IPS-18c (cell line): ENCODE data around the gene SH3BP5L.

Source experiments
- H3K4me3 ChIP-seq: 2 replicates; pipeline ENCODE4 v1.7.0; 2013; ENCODE audit warnings: low read depth, mild to moderate bottlenecking, low read length, moderate library complexity; ENCODE audit not compliant: insufficient read depth
- H3K9me3 ChIP-seq: one replicate; pipeline ENCODE4 v1.6.1; 2013; ENCODE audit warnings: mild to moderate bottlenecking, low read length, moderate library complexity; ENCODE audit not compliant: control insufficient read depth, insufficient read depth

The SH3BP5L gene

DNA sequence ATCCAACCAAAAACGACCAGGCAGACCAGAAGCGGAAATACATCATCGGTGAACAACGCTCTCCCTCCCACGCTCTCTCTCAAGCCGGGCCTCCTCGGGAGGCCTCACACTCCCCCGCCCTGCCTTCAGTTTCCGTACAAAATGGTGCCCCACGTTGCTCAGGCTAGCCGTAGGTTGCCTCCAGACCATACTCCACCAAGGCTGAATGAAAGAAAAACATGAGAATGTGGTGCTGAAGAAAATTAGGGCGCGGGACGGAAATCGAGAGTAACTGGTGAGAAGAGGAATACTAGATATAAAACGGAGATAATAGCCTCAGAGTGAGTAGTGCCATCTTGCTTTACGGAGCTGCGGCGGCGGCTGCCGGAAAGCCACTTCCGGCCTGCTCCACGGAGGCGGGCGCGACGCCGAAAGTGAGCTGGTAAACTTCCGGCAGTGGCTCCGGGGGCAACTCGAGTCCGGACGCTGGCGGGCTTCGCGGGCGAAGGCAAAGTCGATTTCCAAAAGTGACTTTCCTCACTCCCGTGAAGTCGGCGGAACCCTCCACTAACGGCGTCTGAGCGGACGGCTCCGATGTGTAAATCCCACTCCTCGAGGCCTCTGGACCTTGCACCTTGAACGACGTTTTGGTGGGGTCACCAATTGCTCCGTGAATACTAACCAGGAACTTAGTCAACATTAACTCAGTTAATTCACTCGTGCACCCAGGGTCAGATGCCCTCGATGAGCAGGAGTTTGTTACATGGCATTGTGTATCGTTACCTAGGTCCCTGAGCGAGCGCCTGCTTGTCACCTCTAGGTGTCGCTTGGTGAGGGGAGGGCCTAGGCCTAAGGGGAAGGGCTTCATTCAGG, at the start of gene SH3BP5L:
Gene SH3BP5L (minus strand): TSS at position 7 of the 852 bp plus-strand sequence. CDS start 980 bp downstream, outside the sequence.
- H3K4me3 ChIP-seq = peak within 1 kb of the TSS; percentile 87
- no peaks in the 10 kb centered on the region for H3K9me3 ChIP-seq

DNA sequence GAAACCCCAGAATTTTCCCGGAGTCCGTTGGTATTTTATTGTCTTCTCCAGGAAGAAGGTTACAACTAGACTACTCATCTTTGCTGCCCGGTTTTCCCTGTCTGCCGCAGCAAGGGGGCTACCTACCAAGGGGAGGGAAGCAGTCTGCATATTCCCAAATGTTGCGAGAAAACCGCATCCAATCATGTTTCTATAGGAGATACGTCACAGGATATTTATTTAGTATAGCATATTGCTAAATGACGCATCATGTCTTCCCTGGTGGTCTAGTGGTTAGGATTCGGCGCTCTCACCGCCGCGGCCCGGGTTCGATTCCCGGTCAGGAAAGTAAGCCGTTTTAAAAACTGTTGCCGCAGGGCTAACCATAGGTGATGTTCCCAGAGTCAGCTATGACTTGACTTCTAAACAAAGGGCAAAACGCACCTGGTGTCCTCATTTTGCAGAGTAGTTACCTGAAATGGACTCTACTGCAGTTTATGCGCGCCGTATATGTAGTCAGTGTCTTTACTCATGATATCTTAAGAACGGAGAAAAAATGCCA, 48.3 kb upstream of the SH3BP5L start:
- H3K9me3 ChIP-seq = no peaks in the 10 kb centered on the region
- peak overlapping the region; percentile 99 for H3K4me3 ChIP-seq

DNA sequence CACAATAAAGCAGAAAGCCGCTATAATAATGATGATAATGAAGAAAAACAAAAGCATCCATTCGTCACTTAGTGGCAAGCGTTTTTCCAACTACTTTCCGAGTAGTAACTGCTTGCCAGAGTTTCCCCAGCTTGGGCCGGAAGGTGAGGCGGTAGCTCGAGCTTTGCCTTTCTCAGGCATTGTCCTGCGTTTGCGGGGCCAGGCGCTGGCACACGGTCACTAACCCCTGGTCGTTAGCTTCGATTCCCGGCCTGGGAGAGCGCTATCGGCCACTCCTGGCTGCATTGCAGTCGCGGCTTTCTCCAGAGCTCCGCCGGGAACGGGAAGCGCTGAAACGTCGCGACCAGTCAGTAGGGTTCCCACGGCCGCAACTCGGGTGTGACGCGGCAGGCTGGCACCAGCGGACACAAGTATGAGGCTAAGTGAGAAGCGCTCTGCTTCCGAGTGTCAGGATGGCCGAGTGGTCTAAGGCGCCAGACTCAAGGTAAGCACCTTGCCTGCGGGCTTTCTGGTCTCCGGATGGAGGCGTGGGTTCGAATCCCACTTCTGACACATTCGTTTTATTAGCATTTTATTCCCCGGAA, 47.8 kb upstream of the SH3BP5L start:
- Histone ChIP-seq H3K9me3 (no peaks in the 10 kb centered on the region), H3K4me3 (peak overlapping the region; percentile 99)

DNA sequence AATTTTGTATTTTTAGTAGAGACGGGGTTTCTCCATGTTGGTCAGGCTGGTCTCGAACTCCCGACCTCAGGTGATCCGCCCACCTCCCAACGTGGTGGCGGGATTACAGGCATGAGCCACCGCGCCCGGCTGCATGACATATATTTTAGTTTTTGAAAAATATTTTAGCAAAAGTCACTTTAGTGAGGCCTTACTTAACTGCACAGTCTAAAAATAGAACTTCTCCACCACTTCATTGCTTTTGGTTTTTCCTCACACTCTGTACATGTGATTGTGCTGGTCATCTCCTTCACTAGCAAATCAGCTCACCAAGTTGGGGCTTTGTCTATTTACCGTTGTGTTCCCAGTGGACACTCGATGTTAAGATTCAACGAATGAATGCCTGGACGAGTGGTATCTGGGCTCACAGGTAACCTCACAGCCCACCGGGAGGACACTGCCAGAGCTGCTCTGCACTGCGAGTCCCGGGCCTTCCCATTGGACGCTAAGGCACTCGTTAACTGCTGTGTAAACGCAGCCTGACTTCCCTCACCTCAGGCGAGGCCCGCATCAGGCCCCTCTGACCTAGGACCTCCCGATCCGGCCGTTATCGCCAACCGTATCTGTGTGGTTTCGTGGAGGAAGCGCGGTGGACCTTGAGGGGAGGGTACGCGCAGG, 47.2 kb upstream of the SH3BP5L start:
- H3K9me3 ChIP-seq = no peaks in the 10 kb centered on the region
- peak overlapping the region; percentile 99 for H3K4me3 ChIP-seq

DNA sequence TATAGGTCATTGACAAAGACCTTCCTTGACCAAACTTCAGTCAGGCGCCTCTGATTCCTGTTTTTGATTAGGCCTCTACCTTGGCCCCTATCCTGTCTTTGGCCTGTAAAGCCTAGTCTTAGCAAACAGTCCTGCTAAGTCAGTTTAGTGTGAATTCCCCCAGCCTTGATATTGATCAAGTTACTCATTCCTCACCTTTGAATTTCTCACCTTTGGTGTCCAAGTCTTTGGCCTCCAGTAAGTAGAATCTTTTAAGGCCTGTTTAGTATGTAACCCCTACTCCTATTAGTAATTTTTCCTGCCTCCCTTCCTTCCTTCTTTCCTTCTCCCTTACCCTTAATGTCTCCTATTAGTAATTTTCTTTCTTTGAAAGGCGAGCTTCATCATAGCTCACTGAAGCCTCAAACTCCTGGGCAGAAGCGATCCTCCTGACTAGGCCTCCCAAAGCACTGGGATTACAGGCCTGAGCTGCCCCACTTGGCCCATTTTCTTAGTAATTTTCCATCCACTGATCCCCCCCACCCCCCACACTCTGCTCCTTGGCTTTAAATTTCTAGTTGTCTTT, 46.2 kb upstream of the SH3BP5L start:
- no peaks in the 10 kb centered on the region for H3K9me3 ChIP-seq
- H3K4me3 ChIP-seq = peak overlapping the region; percentile 99; the same call in 1 of the 2 replicates

DNA sequence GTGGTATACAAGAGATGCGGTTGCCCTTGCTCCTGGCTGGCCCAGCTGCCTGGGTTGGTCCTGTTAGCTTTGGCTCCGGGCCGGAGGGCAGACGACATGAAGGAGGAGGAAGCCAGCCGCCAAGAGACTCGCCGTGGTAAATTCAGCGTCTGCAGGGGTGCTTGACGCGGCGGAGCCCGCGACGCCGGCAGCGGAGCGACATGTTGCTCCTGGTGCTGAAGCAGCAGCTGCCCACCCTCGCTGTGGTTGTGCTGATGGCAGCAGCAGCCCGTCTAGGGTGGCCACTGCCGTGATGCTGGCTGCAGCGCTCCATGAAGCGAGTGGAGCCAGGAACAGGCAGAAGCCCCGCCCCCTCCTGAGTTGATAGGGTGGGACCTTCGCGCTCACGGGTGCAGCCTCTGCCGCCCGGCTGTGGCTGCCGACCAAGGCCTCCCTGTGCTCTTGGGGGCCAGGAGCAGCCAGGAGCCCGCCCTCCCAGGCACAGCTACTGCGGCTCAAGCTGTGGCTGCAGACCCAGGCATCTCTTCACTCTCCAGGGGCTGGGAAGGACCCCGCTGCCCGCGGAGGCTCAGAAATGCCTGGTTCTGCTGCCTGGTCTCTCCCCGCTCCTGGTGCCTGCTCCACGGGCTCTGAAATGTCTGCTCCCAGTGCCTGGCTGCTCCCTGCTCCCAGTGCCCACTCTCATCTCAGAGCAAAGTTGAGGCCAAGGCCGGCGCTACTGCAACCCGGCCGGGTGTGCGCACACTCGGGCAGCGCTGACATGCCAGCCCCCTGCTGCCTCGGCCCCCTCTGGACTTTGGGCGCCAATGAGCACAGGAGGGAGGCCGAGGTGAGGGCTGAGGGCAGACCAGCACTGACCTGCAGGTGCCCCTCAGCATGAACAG, 37.5 kb upstream of the SH3BP5L start:
- no peaks in the 10 kb centered on the region for H3K9me3 ChIP-seq
- H3K4me3 ChIP-seq = peak overlapping the region; percentile 87

DNA sequence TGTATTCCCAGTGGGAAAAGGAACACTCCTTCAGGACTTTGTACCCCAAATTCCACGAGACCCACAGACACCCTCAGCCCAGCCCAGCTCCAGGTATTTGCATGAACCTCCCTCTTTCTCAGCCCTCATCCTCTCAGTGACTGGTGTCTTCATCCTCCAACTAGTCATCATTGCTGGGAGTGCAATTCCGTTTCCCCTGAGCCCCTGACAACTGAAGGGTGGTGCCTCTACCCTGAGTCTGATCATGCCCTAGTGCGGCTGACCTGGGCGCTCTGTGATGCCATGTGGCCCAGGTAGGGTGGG, 36.9 kb upstream of the SH3BP5L start:
- peak overlapping the region; percentile 87 for H3K4me3 ChIP-seq

DNA sequence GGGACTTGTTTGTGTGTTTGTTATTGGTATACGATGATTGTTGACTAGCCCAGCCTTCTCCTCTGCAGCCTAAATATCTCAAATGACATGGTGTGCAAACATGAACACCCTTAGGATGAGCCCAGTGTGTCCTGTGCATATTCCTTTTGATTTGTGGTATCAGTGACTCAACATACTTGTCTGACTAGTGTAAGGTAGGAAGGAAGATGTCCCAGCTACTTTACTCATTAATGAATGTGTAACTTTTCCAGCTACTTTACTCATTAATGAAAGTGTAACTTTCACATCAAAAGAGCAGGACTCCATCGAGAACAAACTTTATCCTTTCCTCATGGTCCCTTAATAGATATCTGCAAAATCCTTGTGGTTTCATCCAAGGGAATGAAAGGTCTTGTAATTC, 35.9 kb upstream of the SH3BP5L start:
- Histone ChIP-seq H3K4me3 (no peak overlapping the region), H3K9me3 (no peaks in the 10 kb centered on the region)

More for the DNA sequence above, 36.9 kb upstream of the SH3BP5L start:
- no peaks in the 10 kb centered on the region for H3K9me3 ChIP-seq

DNA sequence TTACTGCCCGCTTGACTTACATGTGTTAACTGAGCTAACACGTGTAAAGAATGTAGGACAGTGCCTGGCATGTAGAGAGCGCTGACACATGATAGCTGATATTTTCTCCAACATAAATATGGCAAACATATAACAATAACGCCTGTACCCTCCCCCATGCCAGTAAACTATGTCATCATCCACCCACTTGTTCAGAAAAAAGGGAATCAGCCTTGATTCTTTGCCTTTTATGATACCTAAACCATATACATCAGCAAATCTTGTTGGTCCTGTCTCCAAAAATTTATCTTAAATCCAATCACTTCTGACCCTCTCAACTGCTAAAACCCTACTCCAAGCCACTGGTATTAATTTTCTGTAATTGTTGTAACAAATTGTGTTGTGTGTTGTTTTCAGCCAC, 34.3 kb upstream of the SH3BP5L start:
- no peak overlapping the region for H3K4me3 ChIP-seq

DNA sequence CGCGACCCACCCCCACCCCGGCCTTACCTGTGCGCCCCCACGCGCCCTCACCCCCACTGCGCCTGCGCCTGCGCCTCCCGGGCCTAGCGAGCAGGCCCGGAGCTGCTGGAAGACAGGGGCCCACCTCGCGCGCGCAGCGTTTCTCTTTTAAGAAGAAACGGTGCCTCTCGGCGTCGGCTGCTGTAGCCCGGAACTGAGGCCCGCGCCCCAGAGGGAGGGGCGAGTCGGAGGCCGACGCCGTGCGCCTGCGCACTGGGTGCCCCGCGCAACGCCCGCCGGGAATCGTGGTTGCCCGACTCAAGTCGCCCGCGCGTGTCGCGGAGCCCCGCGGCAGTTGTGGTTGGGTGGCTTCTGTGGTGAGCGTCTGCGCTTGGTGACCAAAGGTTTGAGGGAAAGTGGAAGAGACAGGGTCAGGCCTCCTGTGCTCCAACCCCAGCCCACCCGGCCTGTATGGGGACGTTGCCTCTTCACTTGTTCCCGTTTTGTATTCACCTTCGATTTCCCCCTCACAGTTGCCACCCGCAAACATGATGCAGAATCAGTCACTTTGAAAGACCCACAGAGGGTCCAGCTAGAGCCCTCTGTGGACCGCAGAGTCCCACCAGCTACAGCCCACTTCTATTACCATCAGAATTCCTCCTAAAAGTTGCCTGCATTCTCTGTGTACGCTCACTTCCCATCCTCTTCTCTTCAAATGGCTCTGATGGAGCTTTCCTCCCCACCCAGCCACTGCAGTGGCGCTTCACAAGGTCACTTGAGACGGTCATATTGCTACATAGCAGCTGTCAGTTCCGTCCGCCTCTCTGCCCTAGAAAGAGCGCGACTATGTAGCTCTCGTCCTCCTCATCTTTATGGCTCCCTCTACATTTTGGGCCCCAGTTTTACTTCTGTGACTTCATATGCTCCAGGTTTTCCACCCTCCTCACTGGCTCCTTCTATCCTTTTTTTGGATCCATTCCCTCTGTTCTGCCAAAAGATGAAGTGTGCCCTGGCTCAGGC, 33.5 kb upstream of the SH3BP5L start, which contains the start of gene ZNF692:
Gene ZNF692 (minus strand): TSS at position 195 of the 999 bp plus-strand sequence. CDS start 776 bp downstream, outside the sequence.
- H3K4me3 ChIP-seq = peak within 1 kb of the TSS; percentile 74
- no peaks in the 10 kb centered on the region for H3K9me3 ChIP-seq

More for the DNA sequence above, 34.3 kb upstream of the SH3BP5L start:
- H3K9me3 ChIP-seq = no peaks in the 10 kb centered on the region

DNA sequence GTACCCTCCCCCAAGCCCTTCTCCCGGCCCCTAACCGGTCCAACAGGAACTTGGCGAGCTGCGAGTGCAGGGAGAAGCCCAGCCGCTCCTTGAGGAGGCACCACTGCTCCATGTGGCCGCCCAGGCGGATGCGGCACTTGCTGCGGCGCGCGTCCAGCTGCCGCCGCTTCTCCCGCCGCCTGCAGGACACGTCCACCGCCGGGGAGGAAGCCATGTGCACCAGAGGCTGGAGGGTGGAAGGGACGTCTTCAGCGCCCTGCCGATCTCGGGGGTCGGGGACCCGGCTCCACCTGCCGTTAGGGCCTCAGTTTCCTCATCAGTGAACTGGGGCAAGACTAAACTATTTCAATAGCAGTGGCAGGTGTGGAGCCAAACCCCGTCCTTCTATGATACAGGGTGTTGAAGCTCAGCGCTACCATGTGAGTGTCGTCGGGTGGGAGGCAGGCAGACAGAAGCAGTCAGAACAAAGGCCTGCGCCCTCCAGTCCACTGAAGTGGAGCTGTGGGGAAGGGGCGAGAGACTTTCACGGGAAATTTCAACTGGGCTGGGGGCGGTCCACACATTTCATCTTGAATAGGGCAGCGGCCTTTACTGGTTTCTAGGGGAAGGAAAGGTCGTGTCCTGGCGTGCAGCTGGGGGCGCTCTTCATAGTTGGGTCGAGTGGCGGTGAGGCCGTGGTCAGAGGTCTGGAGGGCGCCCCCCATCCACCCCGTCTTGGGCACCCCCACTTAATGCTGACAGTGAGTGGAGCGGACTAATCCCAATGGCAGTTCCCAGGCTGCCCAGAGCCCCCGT, 32.6 kb upstream of the SH3BP5L start:
- peak overlapping the region; percentile 74 for H3K4me3 ChIP-seq
- peaks cover 2% of the 10 kb centered on the region for H3K9me3 ChIP-seq

DNA sequence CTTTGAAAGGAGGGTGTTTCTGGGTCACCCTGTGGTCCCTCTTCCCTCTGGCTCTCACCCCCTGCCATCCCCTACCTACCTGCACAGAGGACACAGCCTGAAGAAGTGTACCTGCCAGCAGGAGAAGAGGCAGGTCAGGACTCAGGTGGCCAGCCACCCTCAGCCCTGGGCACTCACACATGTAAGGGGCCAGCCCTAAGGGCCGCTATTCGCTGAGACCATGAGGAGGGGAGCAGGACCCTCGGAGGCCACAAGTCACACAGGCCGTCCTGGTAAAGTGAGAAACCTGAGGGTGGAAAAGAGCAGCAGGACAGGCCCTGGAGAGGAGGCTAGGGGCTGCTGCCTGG, 32.0 kb upstream of the SH3BP5L start:
- peaks cover 2% of the 10 kb centered on the region for H3K9me3 ChIP-seq
- peak overlapping the region; percentile 74 for H3K4me3 ChIP-seq

DNA sequence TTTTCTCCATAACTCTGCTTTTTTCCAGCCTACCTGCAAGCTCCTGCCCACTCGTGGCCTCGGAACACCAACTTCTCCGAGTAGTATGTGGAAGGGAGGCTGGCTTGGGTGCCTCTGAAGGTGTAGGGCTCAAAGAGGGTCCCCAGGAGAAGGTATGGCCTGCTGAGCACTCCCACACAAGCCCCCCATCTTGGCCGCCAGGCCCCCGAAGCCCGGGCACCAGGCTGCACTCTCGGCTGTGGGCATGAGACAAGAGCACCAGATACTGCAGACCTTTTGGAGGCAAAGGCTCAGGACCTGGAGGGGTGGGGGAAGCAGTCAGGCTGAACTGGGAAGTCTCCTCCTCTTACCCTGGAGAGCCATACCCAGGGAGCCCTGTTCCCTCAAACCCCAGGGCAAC, 31.5 kb upstream of the SH3BP5L start:
- peaks cover 2% of the 10 kb centered on the region for H3K9me3 ChIP-seq
- peak overlapping the region; percentile 74; the same call in 1 of the 2 replicates for H3K4me3 ChIP-seq

DNA sequence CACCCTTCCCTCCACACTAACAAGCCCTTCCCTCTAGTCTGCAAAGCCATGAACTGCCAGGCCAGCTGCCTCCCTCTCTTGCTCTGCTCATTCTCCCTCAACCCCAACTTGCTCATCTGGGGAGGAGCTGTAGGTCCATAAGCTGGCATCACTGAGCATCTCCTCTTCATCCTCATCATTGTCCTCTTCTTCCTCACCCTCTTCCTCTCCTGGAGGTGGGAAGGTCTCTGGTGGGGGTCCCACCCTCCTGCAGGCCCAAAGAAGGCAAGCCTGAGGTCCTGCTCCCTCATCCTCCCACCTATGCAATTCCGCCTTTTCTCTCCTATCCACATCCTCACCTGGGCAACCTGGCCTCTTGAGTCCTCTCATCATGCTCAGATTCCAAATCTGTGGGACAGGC, 30.5 kb upstream of the SH3BP5L start:
- no peak overlapping the region for H3K4me3 ChIP-seq
- H3K9me3 ChIP-seq = peaks cover 2% of the 10 kb centered on the region

DNA sequence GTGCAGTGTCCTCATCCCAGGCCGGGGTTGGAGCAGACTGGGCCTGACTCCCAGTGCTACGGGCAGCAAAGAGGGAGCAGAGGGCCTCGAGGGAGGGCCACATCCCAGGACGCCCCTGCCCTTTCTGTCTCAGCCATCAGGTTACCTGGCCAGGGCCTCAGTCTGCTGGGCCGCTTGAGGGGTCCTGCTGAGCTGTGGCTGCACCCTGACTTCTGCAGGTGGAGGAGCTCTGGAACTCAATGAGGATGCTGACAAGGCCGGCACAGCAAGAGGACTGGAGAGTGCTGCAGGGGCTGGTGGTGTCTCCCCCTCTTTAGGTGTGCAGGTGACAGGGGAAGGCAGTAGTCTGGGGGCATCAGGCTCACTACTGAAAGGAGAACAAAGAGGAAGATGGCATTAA, 29.9 kb upstream of the SH3BP5L start:
- Histone ChIP-seq H3K4me3 (no peak overlapping the region), H3K9me3 (peaks cover 2% of the 10 kb centered on the region)
